Activated CD4-positive, alpha-beta T cell treated with anti-CD3 and anti-CD28 coated beads, Interleukin-2, amount 50 U/mL, for 24 hours (primary cell): Measurements from ENCODE around the gene EBPL.
A peak's percentile ranks its signal among the peaks of the same experiment; 100 is the strongest.
"Not testable (repeated sequence)": the region's sequence is repeated elsewhere in the genome, so short reads cannot be mapped to it uniquely, and the experiment has no call there.

ENCODE experiments used
- DNase-seq, 2 donors: peaks; one replicate each; pipeline ENCODE4 v3.0.0-alpha.2; 2020; ENCODE audit warnings: low read depth in 1 of 2, low spot score in 1 of 2

The EBPL gene

GRCh38 chr13:49635599-49636433 is 55.5 kb downstream of the EBPL start:
- DNase-seq: no peak

DNA sequence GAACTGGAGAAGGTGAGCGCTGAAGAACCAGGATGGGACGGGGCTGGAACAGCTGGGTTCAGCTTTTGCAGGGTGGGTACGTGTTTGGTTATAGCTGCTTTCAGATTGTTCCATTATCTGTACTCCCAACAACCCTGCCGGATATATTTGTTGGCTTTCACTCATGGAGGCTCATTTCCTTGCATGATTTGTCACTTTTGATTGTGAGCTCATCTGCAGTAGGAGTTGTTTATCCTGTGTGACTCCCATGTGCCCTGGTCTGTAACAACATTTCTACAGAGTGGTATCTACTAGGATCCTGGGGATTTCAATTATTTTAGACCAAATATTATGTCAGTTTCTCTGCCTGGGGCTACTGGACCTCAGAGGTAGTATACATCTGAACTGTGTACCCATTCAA is 57.6 kb downstream of the EBPL start:
- no peak for DNase-seq

DNA sequence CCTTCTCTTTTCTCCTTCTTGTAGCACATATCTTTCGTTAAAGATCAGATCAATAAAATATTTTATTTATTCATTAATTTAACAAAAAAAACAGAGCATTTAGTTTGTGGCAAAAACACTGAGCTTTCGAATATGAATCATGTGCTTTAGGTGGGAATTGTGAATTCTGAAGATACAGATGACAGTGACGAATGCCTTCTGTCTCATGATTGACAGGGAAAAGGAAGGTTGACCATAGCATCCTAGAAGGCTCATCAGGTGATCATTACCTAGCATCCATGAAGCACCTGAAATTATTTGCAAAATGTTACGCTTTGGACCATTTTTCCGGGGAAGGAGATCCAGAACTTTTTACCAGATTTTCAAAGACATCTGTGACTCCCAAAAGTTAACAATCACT is 59.1 kb downstream of the EBPL start:
- DNase-seq: no peak

GRCh38 chr13:49630580-49630979 is 60.7 kb downstream of the EBPL start:
- DNase-seq: no peak

- no peak for DNase-seq
Measured at GRCh38 chr13:49629947-49630346, 61.3 kb downstream of the EBPL start.

GRCh38 chr13:49629196-49629938 is 61.9 kb downstream of the EBPL start:
- DNase-seq: no peak

DNA sequence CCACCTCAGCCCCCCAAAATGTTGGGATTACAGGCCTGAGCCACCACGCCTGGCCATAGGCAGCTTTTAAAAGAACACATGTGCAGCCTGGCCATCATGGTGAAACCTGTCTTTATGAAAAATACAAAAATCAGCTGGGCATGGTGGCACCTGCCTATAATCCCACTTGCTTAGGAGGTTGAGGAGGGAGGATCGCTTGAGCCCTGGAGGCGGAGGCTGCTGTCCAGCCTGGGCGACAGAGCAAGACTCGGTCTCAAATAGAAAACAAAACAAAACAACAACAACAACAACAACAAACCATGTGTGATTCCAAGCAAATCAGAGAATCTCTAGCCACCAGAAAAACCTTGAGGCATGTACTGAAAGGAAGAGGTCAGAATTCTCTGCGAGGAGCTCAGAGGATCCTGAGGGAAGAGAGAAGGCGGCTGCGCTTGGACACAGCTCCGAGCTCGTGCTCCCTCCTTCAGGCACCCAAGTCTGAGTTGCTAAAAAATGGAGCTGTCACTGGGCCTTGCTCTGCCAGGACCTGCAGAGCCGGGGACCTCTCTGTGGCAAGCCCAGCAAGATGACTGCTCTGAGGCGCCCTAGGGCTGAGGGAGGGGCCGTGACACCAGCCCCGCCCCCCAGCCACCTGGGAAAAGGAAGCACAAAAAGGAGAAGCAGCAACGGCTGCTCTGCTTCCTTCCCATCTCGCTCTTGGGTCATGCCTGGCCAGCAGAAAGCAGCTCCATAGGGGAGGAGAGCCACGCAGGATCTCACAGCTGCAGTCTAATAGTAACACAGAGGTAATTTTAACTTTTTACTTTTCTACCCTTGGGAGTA is 63.2 kb downstream of the EBPL start, which contains the start of gene ARL11:
ARL11 (plus strand) TSS at position 677 of the 822 bp plus-strand sequence. CDS start 1,941 bp downstream, outside the sequence.
- DNase-seq: peak; percentile 13 to 17

- no peak for DNase-seq
Measured at GRCh38 chr13:49625392-49626079, 65.8 kb downstream of the EBPL start.

GRCh38 chr13:49624229-49624628 is 67.1 kb downstream of the EBPL start:
- no peak for DNase-seq

DNA sequence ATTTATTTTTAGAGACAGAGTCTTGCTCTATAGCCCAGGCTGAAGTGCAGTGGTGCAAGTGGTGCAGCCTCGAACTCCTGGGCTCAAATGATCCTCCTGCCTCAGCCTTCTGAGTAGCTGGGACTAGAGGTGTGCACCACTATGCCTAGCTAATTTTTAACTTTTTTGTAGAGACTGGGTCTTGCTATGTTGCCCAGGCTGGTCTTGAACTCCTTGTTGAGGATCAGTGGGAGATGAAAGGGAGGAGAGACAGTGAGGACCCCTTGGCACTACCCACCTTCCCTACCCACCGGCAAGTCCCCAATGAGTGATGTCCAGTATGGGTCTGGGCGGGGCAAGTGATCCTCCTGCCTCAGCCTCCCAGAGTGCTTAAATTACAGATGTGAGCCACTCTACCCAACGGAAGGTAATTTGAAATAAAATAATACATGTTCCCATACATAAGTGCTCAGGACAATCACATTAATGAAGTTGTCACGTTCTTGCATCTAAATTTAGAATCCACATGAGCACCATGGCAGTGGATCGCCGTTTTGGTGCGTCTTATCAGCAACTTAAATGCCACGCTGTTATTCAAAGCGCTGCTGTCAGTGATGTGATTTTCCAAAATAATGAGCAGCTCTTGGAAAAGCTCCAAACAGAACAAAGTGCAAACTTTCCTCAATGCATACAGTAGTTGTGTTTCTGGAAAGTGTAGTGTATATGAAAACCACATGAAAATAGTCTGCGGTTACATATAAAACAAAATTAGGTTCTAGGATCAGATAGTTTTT is 68.9 kb downstream of the EBPL start:
- DNase-seq: no peak

DNA sequence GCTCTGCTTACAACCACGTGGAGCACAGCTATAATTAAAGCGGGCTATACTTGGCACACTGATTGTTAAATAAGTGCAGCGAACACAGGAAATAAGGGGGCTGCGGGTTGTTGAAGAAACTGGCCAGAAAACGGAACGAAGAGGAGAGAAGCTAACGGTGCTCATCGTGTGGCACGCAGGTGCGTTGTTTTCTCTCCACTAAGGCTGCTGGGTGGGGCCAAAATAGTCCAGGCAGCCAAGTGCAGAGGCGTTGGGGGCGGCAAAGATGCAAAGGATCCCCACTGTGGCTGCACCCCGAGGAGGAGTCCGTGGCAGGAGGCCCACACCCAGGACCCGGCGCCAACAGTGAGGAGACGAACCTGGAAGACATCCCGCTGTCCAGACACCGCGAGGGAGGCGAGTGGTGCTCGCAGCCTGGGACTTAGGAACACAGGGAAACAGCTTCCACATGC is 71.1 kb downstream of the EBPL start:
- DNase-seq: no peak

DNA sequence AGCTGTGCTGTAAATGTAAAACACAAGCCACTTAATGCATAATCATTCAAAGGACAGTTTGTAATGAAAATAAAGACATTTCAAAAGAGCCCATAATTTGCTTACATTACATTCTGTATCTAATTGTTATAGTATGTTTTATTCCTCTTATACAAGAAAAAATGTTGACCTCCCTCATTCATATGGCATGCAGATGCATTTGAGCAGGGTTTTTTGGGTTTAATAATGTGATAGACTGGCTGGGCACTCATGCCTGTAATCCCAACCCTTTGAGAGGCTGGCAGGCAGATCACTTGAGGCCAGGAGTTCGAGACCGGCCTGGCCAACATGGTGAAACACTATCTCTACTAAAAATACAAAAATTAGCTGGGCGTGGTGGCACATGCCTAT is 74.6 kb downstream of the EBPL start:
- no peak for DNase-seq

DNA sequence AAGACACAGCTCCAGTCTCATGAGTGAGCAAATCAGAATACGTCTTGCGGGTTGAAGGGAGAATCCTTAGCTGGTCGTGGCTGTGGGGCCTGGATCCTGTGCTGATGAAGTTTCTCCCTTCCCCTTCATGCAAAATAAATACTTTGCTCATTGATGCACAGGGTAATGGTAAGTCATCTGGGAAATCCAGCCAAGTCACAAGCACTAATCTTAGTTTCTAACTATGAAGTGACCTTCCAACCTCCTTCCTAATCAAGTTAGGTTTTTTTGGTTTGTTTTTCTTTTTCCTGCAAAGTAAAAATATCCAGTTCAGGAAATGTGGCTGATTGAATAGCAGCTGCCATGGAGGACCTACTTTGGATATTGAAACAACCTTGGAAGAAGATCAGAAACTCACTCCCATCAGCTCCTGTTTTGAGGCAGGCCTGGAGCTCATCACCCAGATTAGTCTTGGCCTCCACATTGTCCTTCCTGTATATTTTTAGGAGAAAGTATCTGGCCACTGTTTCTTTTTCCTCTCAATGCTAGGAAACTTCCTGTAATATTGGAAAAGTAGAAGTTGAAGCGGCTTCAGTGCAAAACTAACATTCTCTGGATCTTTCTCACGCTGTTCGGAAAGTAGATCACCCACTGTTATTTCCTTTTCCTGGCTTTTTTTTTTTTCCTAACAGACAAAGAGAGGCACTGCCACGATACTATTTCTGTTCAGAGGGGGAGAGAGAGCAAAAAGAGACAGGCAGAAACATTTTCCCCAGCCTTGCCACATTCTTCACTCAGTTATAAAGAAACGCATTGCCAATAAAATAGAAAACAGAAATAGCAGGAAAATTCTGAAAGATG is 75.2 kb downstream of the EBPL start:
- no peak for DNase-seq

DNA sequence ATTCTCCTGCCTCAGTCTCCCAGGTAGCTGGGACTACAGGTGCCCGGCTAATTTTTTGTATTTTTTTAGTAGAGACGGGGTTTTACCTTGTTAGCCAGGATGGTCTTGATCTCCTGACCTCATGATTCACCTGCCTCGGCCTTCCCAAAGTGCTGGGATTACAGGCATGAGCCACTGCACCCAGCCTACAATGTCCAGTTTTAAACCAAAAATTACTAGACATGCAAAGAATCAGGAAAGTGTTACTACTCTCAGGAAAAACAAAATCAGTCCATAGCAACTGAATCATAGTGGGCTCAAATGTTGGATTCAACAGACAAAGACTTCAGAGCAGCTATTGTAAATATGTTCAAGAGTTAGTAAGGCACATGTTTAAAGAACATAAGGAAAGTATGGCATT is 79.2 kb downstream of the EBPL start:
- not testable (repeated sequence) for DNase-seq
